ENCODE measurements around the gene SEC11A.

Gene SEC11A

GRCh38 chr15:84629033-84629432 lies 86.9 kb downstream of the SEC11A start:
- H3K4me1 ChIP-seq (ENCODE audit: control insufficient read depth, insufficient read depth, low read length), result peaks cover 2% of the 10 kb centered on the region
- peaks cover 3% of the 10 kb centered on the region for H3K36me3 ChIP-seq (ENCODE audit: control insufficient read depth, insufficient read depth, low read length)
- H3K9me3 ChIP-seq (ENCODE audit: control insufficient read depth, insufficient read depth, low read length), result no peaks in the 10 kb centered on the region
- no peak overlapping the region for H3K4me3 ChIP-seq (ENCODE audit: low read depth, low read length)
- no peak overlapping the region for H3K9ac ChIP-seq (ENCODE audit: low read depth, low read length)
- peaks cover 16% of the 10 kb centered on the region for H3K27me3 ChIP-seq (ENCODE audit: control insufficient read depth, insufficient read depth, low read length)

- Histone ChIP-seq H3K27me3 (ENCODE audit: control insufficient read depth, insufficient read depth, low read length) (no peaks in the 10 kb centered on the region), H3K9me3 (ENCODE audit: control insufficient read depth, insufficient read depth, low read length) (peaks cover 24% of the 10 kb centered on the region), H3K4me1 (ENCODE audit: control insufficient read depth, insufficient read depth, low read length) (peaks cover 2% of the 10 kb centered on the region), H3K4me3 (ENCODE audit: low read depth, low read length) (no peak overlapping the region), H3K36me3 (ENCODE audit: control insufficient read depth, insufficient read depth, low read length) (peaks cover 31% of the 10 kb centered on the region), H3K9ac (ENCODE audit: low read depth, low read length) (no peak overlapping the region)
These were observed 90.8 kb downstream of the SEC11A start for GRCh38 chr15:84625123-84625522.

- no peak overlapping the region for H3K4me3 ChIP-seq (ENCODE audit: low read depth, low read length)
- peaks cover 2% of the 10 kb centered on the region for H3K4me1 ChIP-seq (ENCODE audit: control insufficient read depth, insufficient read depth, low read length)
- peaks cover 31% of the 10 kb centered on the region for H3K36me3 ChIP-seq (ENCODE audit: control insufficient read depth, insufficient read depth, low read length)
- H3K9me3 ChIP-seq (ENCODE audit: control insufficient read depth, insufficient read depth, low read length), result peaks cover 24% of the 10 kb centered on the region
- no peaks in the 10 kb centered on the region for H3K27me3 ChIP-seq (ENCODE audit: control insufficient read depth, insufficient read depth, low read length)
- H3K9ac ChIP-seq (ENCODE audit: low read depth, low read length), result no peak overlapping the region
These were observed 91.6 kb downstream of the SEC11A start for GRCh38 chr15:84624359-84624758.

- Histone ChIP-seq H3K9me3 (ENCODE audit: control insufficient read depth, insufficient read depth, low read length) (peaks cover 24% of the 10 kb centered on the region), H3K9ac (ENCODE audit: low read depth, low read length) (no peak overlapping the region), H3K4me1 (ENCODE audit: control insufficient read depth, insufficient read depth, low read length) (peaks cover 2% of the 10 kb centered on the region), H3K27me3 (ENCODE audit: control insufficient read depth, insufficient read depth, low read length) (no peaks in the 10 kb centered on the region), H3K4me3 (ENCODE audit: low read depth, low read length) (no peak overlapping the region), H3K36me3 (ENCODE audit: control insufficient read depth, insufficient read depth, low read length) (peaks cover 31% of the 10 kb centered on the region)
These were observed 94.5 kb downstream of the SEC11A start for GRCh38 chr15:84621358-84621979.

GRCh38 chr15:84620626-84621025 lies 95.3 kb downstream of the SEC11A start:
- Histone ChIP-seq H3K36me3 (ENCODE audit: control insufficient read depth, insufficient read depth, low read length) (peaks cover 31% of the 10 kb centered on the region), H3K9me3 (ENCODE audit: control insufficient read depth, insufficient read depth, low read length) (peaks cover 24% of the 10 kb centered on the region), H3K27me3 (ENCODE audit: control insufficient read depth, insufficient read depth, low read length) (no peaks in the 10 kb centered on the region), H3K9ac (ENCODE audit: low read depth, low read length) (no peak overlapping the region), H3K4me3 (ENCODE audit: low read depth, low read length) (no peak overlapping the region), H3K4me1 (ENCODE audit: control insufficient read depth, insufficient read depth, low read length) (peaks cover 2% of the 10 kb centered on the region)

Measured in iPS-15b (cell line).